Naive thymus-derived CD8-positive, alpha-beta T cell (primary cell): Measurements from ENCODE around the gene PSMG3. TPM values are rescaled to one million over a fixed set of nuclear protein-coding genes. Genes with fewer than 3 reads are reported as not detected.

Source experiments
- ATAC-seq, 2 donors: fragments of 150-1000 bp; cut with Tn5 transposase in 1 of 2; sonication (Bioruptor Pico), chemical (Tn5 transposase) in 1 of 2; 1 replicate in 1 of 2; 2 replicates in 1 of 2; pipeline ENCODE4 v1.10.0; 2021; ENCODE audit warnings: mild to moderate bottlenecking in 2 of 2, moderate library complexity in 2 of 2
- POLR2A ChIA-PET: fragments of 350-600 bp; sonication (Branson Sonifier 250); formaldehyde crosslinking; loops from one replicate; lab custom pipeline; 2021; ENCODE audit warnings: antibody characterized with exemption; lab: Charles Lee
- DNase-seq, 10 donors: peaks; one replicate each; pipeline versions ENCODE4 v3.0.0 to v3.0.0-alpha.2; 2020 to 2022
- H3K27ac Mint-ChIP-seq, 10 donors: one replicate each; pipeline ENCODE4 v1.8.0; 2020 to 2022; ENCODE audit warnings: mild to moderate bottlenecking in 10 of 10, mixed read lengths in 10 of 10, moderate library complexity in 4 of 10, inconsistent platforms in 1 of 10
- H3K27me3 Mint-ChIP-seq, 5 donors: one replicate each; pipeline ENCODE4 v1.8.0; 2021 to 2022; ENCODE audit warnings: mixed read lengths in 5 of 5
- H3K36me3 Mint-ChIP-seq, 3 donors: one replicate each; pipeline ENCODE4 v1.8.0; 2020 to 2022; ENCODE audit warnings: mixed read lengths in 3 of 3, mild to moderate bottlenecking in 2 of 3, inconsistent platforms in 1 of 3
- H3K4me1 Mint-ChIP-seq, 4 donors: one replicate each; pipeline ENCODE4 v1.8.0; 2021 to 2022; ENCODE audit warnings: mixed read lengths in 4 of 4
- H3K4me3 Mint-ChIP-seq, 10 donors: one replicate each; pipeline ENCODE4 v1.8.0; 2020 to 2022; ENCODE audit warnings: mild to moderate bottlenecking in 10 of 10, mixed read lengths in 10 of 10, moderate library complexity in 6 of 10, inconsistent platforms in 1 of 10
- H3K9me3 Mint-ChIP-seq, 9 donors: one replicate each; pipeline ENCODE4 v1.8.0; 2020 to 2022; ENCODE audit warnings: mixed read lengths in 9 of 9, mild to moderate bottlenecking in 3 of 9, inconsistent platforms in 1 of 9, moderate library complexity in 1 of 9
- polyA plus RNA-seq, 3 donors: library from polyadenylated mRNA; unstranded; fragments of 300-500 nt; fragmentation: Illumina TruSeq; gene quantifications; one replicate each; pipeline ENCODE4 v1.2.3, GENCODE V29; 2021
- total RNA-seq, 8 experiments: library from RNA in 2 of 8; stranded (reverse) in 2 of 8; gene quantifications; one replicate each; pipeline ENCODE4 v1.2.3 and lab custom pipeline; 2021 to 2026

Gene PSMG3
- total and polyA plus RNA-seq, 5 experiments from 2014 or later, result 24.3 to 45.8 (median 43.5) TPM

DNA sequence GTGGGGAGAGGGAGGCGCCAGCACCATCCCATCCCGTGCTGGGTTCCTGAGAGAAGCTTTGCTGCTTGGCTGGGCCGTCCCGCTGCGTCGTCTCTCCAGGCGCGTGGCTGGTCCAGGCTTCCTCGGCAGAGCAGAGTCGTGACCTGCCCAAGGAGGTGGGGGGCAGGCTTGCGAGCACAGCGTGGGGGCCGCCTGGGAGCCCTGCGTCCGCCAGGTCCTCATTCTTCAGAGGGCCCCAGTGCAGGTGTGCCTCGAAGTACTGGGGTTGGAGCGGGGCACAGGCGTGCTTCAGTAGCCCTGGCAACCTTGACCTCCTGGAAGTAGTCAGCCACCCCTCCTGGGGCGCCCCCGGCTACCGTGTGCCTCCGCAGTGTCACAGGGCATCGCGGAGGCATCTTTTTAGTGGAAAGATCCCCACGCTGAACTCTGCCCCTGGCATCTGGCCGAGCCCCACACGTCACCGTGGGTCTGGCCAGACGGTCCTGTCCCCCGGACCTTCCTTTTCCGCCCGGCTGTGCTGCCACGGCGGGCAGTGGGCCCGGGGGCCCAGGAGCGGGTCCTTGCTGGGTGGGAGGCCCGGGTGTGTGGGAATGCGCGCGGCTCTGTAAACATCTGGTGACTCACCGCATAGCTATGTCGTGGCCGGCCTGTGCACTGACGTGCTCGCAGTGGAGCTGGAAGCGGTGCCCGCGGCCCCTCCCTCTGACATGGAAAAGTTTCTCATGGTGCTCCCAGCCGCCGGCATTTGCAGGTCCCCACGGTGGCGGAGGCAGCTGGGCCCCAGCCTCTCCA, 32.9 kb downstream of the PSMG3 start:
- peak overlapping the region in 5 of 10 donors; percentile 36 to 92 (median 67) for H3K27ac Mint-ChIP-seq
- POLR2A ChIA-PET, result no interaction called here
- H3K4me1 Mint-ChIP-seq, result peaks cover 15 to 34% (median 30%) of the 10 kb centered on the region in 4 donors
- no peak for ATAC-seq
- H3K9me3 Mint-ChIP-seq, result no peaks in the 10 kb centered on the region
- no peak for DNase-seq
- no peaks in the 10 kb centered on the region for H3K27me3 Mint-ChIP-seq
- peaks cover 0 to 39% (median 0%) of the 10 kb centered on the region in 3 donors for H3K36me3 Mint-ChIP-seq
- H3K4me3 Mint-ChIP-seq, result no peak overlapping the region

DNA sequence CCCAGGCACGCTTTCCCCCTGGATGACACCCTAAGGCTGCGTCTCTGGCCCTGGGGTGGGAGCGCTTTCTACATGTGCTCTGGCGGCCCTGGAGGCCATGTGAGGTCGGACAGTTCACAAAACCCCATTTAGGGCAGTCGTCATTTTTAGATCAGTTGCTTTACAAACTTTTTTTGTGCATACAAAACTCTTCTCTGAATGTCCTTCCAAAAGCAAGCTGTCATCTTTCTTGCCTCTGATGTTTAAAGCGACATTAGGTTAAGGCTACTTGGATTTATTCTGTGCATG, 33.4 kb downstream of the PSMG3 start:
- POLR2A ChIA-PET, result no interaction called here
- H3K27me3 Mint-ChIP-seq, result no peaks in the 10 kb centered on the region
- DNase-seq (no peak), ATAC-seq (no peak)
- H3K27ac Mint-ChIP-seq, result peak overlapping the region in 5 of 10 donors; percentile 44 to 92 (median 72)
- H3K4me1 Mint-ChIP-seq, result peaks cover 18 to 39% (median 34%) of the 10 kb centered on the region in 4 donors
- no peaks in the 10 kb centered on the region for H3K9me3 Mint-ChIP-seq
- H3K4me3 Mint-ChIP-seq, result peak overlapping the region in 2 of 10 donors; percentile 3 to 13
- peaks cover 0 to 35% (median 0%) of the 10 kb centered on the region in 3 donors for H3K36me3 Mint-ChIP-seq

DNA sequence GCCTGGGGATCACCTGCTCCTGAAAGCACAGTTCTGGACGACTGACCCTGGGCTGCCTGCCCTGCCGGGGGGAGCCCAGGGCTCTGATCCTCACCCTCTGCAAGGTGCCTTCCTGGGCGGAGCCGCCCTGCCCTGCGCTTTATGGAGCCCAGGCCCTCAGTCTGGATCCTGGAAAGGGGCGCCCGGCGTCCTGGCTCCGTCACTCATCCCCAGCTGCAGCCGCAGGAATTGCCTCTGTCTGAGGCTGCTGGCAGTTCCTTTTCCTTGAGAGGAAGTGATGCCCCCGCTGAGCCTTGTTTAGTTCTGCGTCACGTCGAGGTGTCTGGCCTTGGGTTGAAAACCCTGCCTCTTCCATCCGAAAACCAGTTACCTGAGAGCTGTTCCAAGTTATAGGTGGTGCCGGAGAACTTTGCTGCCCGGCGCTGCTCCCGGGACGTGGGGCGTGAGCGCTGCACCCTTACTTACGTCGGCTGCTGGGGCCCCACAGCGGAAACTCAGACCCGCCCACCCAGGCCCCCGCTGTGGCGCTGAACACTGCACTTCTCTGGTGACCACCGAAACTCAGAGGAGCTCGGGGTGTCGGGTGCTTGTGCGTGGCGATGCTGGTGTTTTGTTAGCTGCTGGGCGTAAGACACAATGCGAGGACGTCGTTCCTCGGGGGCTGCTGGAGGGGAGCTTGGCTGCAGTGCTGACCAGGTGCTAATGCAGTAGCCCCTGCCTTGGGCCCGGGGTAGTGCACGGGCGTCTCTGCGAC, 34.0 kb downstream of the PSMG3 start:
- peak overlapping the region in 1 of 10 donors; percentile 13 for H3K4me3 Mint-ChIP-seq
- DNase-seq (no peak), ATAC-seq (no peak)
- peaks cover 19 to 40% (median 34%) of the 10 kb centered on the region in 4 donors for H3K4me1 Mint-ChIP-seq
- H3K27me3 Mint-ChIP-seq, result no peaks in the 10 kb centered on the region
- peaks cover 0 to 29% (median 0%) of the 10 kb centered on the region in 3 donors for H3K36me3 Mint-ChIP-seq
- no peaks in the 10 kb centered on the region for H3K9me3 Mint-ChIP-seq
- POLR2A ChIA-PET, result interaction anchor here (1.2 to 4.3 kb wide), 3 partner anchors 8 to 31 kb away, joined by 4 to 29 read pairs (median 8); partner anchors contain the start of gene INTS1
- H3K27ac Mint-ChIP-seq, result peak overlapping the region in 6 of 10 donors; percentile 41 to 92 (median 66)

DNA sequence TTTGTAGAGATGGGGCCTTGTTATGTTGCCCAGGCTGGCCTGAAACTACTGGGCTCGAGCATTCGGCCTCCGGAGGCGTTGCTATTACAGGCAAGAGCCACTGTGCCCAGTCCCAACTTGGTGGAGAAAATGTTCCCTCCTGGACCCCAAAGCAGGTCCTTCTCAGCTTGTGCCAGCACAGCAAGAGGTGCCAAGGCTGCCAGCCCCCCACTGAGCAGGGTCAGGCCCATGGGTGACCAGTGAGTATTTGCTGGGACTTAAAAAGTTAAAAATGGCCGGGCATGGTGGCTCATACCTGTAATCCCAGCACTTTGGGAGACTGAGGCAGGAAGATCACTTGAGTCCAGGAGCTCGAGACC, 34.8 kb downstream of the PSMG3 start:
- Mint-ChIP-seq H3K36me3 (peaks cover 0 to 25% (median 0%) of the 10 kb centered on the region in 3 donors), H3K9me3 (no peaks in the 10 kb centered on the region), H3K27ac (peak overlapping the region in 1 of 10 donors; percentile 65), H3K27me3 (no peaks in the 10 kb centered on the region), H3K4me1 (peaks cover 19 to 40% (median 35%) of the 10 kb centered on the region in 4 donors), H3K4me3 (peak overlapping the region in 1 of 10 donors; percentile 6)
- POLR2A ChIA-PET, result interaction anchor here (1.2 to 4.3 kb wide), 3 partner anchors 9 to 30 kb away, joined by 4 to 29 read pairs (median 8); partner anchors contain the start of gene INTS1
- DNase-seq (no peak), ATAC-seq (no peak)

DNA sequence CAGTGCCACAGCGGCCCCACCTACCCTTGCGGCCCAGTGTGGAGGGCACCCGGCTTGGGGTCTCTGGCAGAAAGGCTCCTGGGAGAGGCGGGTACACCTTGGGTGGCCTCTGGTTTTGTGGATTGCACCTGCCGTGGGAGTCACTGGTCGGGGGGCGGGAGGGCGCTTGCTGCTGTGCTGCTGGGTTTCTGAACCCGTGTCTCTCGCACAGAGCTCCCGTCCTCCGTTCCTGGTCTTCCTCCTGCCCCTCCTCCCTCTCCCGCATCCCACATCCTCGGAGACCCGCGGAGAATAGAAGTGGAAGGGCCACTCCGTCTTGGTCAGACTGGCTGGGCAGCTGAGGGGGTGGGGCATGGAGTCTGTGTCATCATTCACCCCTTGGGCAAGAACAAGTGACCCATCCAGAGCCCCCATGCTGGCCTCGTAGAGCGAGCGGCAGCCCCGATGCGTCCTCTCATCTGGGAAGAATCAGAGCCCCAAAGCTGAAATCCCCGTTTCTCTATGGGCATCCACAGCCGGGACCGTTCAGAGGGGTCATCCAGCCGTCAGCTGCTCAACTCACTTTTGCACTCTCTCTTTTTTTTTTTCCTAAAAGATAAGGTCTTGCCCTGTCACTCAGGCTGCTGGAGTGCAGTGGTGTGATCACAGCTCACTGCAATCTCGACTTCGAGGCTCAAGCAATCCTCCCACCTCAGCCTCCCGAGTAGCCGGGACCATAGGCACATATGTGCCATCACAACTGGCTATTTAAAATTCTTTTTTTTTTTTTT, 35.3 kb downstream of the PSMG3 start:
- Mint-ChIP-seq H3K36me3 (peaks cover 0 to 21% (median 0%) of the 10 kb centered on the region in 3 donors), H3K9me3 (no peaks in the 10 kb centered on the region), H3K4me1 (peaks cover 19 to 42% (median 35%) of the 10 kb centered on the region in 4 donors), H3K27me3 (no peaks in the 10 kb centered on the region), H3K4me3 (peak overlapping the region in 2 of 10 donors; percentile 48 to 71), H3K27ac (peak overlapping the region in 7 of 10 donors; percentile 20 to 98 (median 98))
- POLR2A ChIA-PET, result interaction anchor here (1.0 to 4.3 kb wide), 7 partner anchors 9 to 36 kb away, joined by 4 to 29 read pairs (median 7); partner anchors contain the start of genes INTS1, PSMG3 and TMEM184A
- DNase-seq (no peak), ATAC-seq (no peak)

DNA sequence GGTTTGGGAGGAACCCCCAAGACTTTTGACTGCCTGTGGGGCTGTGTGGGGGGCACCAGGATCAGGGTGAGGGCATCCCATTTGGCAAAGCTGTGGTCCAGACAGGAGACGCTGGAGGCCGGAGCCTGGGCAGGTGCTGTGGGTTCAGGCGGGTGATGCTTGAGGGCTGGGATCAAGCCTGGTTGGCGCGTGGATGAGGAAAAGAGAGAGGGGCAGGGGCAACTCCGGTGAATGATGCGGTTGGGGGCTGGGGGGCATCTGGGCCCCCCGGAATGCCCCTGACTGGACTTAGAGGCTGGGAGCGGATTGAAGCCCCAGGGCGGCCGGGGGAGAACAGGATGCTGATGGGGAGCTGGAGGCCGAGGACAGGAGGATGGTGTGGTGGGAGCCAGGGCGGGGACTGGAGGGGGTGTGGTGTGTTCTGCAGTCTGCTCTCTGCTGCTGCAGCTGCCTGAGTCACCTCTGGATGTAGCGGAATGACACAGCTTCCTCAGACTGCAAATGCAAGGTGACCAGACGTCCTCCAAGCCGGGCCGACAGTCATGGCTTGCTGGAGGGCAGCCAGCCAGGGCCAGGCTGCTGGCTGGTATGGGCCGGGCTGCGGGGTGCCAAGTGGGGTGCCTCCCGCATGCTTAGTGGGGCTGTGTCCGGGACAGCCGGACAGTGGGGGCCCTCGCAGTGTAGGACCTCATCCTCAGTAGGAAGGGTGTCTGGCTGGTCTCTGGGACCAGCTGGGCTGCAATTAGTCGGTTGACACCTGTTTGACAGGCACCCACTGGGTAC, 36.1 kb downstream of the PSMG3 start:
- H3K36me3 Mint-ChIP-seq, result peaks cover 0 to 16% (median 0%) of the 10 kb centered on the region in 3 donors
- no peak for DNase-seq
- H3K9me3 Mint-ChIP-seq, result no peaks in the 10 kb centered on the region
- no peaks in the 10 kb centered on the region for H3K27me3 Mint-ChIP-seq
- H3K4me3 Mint-ChIP-seq, result peak overlapping the region; percentile 86 to 94 (median 91)
- H3K4me1 Mint-ChIP-seq, result peaks cover 19 to 42% (median 35%) of the 10 kb centered on the region in 4 donors
- ATAC-seq, result no peak
- POLR2A ChIA-PET, result interaction anchor here (1.0 to 4.3 kb wide), 9 partner anchors 8 to 820 kb away, joined by 4 to 29 read pairs (median 7); partner anchors contain the start of genes INTS1, PSMG3 and TMEM184A
- peak overlapping the region; percentile 91 to 98 (median 97) for H3K27ac Mint-ChIP-seq

DNA sequence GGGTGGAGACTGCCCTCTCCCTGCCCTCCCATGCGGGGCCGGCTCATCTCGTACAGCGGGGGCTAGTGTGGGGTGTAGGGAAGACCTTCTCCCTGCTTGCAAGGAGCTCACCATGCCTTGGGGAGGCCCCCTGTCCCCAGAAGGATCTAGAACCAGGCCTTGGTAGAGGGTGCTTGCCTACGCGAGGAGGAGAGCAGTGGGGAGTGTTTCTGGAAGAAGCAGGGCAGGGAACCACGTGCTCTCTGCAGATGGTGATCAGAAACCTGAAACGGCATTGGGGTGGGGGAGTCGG, 36.6 kb downstream of the PSMG3 start:
- peaks cover 0 to 16% (median 0%) of the 10 kb centered on the region in 3 donors for H3K36me3 Mint-ChIP-seq
- H3K4me3 Mint-ChIP-seq, result peak overlapping the region; percentile 86 to 94 (median 91)
- H3K27ac Mint-ChIP-seq, result peak overlapping the region; percentile 91 to 98 (median 97)
- POLR2A ChIA-PET, result interaction anchor here (1.0 to 4.3 kb wide), 9 partner anchors 8 to 820 kb away, joined by 4 to 29 read pairs (median 7); partner anchors contain the start of genes INTS1, PSMG3 and TMEM184A
- peaks cover 19 to 42% (median 35%) of the 10 kb centered on the region in 4 donors for H3K4me1 Mint-ChIP-seq
- DNase-seq (no peak), ATAC-seq (no peak)
- H3K9me3 Mint-ChIP-seq, result no peaks in the 10 kb centered on the region
- no peaks in the 10 kb centered on the region for H3K27me3 Mint-ChIP-seq

DNA sequence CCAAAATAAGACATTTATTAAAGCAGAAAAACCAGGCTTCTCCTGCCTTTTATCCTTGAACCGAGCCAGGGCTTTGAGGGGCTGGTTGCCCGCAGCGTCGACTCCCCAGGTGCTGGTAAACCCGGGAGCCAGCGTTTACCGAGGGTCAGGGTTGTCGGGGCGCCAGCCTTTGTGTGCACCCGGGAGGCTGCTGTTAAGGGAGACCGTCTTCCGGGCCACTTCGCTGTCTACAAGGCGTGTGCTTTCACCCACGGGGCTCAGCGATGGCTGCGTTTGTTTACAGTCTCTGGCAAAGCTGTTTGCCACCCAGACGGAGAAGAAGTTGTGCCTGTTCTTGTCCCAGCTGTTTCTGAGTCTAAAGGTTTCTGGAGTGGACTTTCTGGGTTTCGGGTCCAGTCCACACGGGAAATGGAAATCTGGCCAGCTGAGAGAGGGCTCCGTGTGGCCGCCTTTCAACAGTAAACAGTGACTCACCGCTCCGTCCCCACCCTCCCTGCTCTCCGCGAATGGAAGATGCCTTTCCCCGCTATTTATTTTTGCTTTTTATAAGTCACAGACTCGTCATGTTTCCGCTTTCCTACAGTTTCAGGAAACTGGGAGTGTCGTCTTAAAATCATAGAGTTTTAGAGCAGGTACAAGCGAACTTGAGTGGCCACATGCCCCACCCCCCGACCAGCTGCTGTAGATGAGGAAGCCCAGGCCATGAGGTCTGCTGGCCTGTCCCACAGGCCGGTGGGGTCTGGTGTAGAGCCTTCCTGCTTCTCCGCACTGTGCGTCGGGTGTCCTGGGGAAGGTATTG, 37.2 kb downstream of the PSMG3 start:
- Mint-ChIP-seq H3K36me3 (peaks cover 0 to 14% (median 0%) of the 10 kb centered on the region in 3 donors), H3K4me3 (peak overlapping the region; percentile 86 to 94 (median 91)), H3K4me1 (peaks cover 17 to 42% (median 34%) of the 10 kb centered on the region in 4 donors), H3K27ac (peak overlapping the region; percentile 91 to 98 (median 97)), H3K27me3 (no peaks in the 10 kb centered on the region), H3K9me3 (no peaks in the 10 kb centered on the region)
- POLR2A ChIA-PET, result interaction anchor here (1.1 to 4.3 kb wide), 8 partner anchors 9 to 821 kb away, joined by 3 to 29 read pairs (median 7); partner anchors contain the start of genes INTS1, PSMG3 and TMEM184A
- peak; percentile 51 to 59 for ATAC-seq
- DNase-seq, result peak in 9 of 10 donors; percentile 37 to 72 (median 55)

DNA sequence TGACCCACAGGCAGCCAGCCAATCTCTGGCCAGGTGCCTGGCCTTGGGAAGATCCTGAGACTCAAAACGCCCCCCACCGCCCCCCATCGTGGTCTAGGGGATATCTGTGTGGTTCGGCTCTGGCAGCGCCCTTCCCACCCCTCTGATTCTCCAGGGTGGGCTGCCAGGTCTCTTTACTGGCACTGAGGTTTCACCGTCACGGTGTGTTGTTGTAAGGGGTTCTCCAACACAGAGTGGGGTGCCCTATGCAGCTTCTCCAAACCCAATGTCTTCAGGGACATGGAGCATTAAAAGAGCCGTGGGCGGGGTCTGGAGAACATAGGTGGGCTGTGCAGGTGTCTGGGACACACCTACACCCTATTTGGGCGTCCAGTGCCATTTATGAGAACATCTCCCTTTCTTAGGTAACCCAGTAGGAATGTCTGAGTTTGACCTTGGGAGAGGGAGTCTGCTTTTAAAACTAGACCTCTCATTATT, 37.8 kb downstream of the PSMG3 start:
- ATAC-seq, result peak; percentile 11 to 12
- Mint-ChIP-seq H3K27ac (peak overlapping the region; percentile 91 to 98 (median 97)), H3K27me3 (no peaks in the 10 kb centered on the region), H3K36me3 (peaks cover 0 to 14% (median 0%) of the 10 kb centered on the region in 3 donors), H3K4me3 (peak overlapping the region; percentile 86 to 94 (median 91)), H3K9me3 (no peaks in the 10 kb centered on the region), H3K4me1 (peaks cover 17 to 42% (median 34%) of the 10 kb centered on the region in 4 donors)
- POLR2A ChIA-PET, result interaction anchor here (1.1 to 4.3 kb wide), 6 partner anchors 12 to 568 kb away, joined by 3 to 29 read pairs (median 8); partner anchors contain the start of genes INTS1, PSMG3 and TMEM184A
- peak in 3 of 10 donors; percentile 16 to 35 (median 34) for DNase-seq

DNA sequence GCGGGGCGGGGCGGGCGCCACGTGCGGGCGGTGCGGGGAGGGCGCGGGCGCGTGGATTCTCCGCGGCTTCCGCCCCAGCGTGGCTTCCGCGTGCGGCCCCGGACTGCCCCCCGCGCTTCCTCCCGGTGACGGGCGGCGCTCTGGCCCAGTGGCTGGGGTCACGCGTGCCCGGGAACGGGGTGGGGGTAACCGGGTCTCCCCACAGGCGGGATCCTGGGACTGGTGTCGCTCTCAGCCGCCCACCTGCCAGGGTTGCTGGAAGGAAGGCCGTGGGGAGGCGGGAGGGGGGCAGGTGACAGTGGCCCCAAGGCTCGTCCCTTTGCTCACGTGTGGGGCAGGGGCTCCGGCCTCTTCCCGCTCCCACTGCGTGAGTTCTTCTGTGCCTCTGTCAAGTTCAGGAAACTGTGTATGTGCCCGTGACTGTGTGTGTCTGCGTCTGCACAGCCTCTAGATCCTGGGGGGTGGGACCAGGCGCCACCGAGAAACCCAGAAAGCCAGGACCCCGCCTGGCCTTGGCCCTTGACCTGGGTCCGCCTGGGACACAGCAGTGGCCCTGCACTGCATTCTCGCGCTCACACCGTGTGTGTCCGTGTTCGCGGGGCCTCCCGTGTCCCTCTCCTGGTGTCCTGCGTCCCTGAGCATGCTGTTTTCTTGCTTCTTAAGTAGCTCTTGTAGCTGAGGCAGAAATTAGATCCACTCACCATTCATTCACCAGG, 38.4 kb downstream of the PSMG3 start:
- H3K27me3 Mint-ChIP-seq, result peaks cover 0 to 4% (median 3%) of the 10 kb centered on the region in 5 donors
- H3K9me3 Mint-ChIP-seq, result no peaks in the 10 kb centered on the region
- peaks cover 19 to 39% (median 33%) of the 10 kb centered on the region in 4 donors for H3K4me1 Mint-ChIP-seq
- H3K36me3 Mint-ChIP-seq, result peaks cover 0 to 14% (median 0%) of the 10 kb centered on the region in 3 donors
- peak in 9 of 10 donors; percentile 17 to 70 (median 56) for DNase-seq
- peak overlapping the region; percentile 86 to 94 (median 91) for H3K4me3 Mint-ChIP-seq
- POLR2A ChIA-PET, result interaction anchor here (1.1 to 4.3 kb wide), 5 partner anchors 12 to 568 kb away, joined by 3 to 29 read pairs (median 9); partner anchors contain the start of genes INTS1 and TMEM184A
- peak; percentile 39 to 42 for ATAC-seq
- peak overlapping the region; percentile 91 to 98 (median 97) for H3K27ac Mint-ChIP-seq
